Urinary bladder (tissue), 2 donors: ENCODE results near the gene SELENON. TPM values are rescaled to one million over a fixed set of nuclear protein-coding genes. Genes with fewer than 3 reads are reported as not detected.

Experiments used
- polyA plus RNA-seq: library from polyadenylated mRNA; stranded (reverse); fragments of 200-250 nt; gene quantifications from one replicate; pipeline ENCODE4 v1.2.3, GENCODE V29; 2013
- total RNA-seq: library from RNA; depleted of rRNA; stranded (reverse); fragments of >200 nt; gene quantifications from one replicate; pipeline ENCODE4 v1.2.3, GENCODE V29; 2014
- donor health status: healthy.

Gene SELENON
- total and polyA plus RNA-seq, 2 donors, result 24.6 to 64.0 TPM

Other genes with a start within 250 kb of the SELENON start
- gene MAN1C1, start 183.4 kb upstream of the SELENON start, total RNA-seq, result 18.2 TPM
- gene MAN1C1, start 183.4 kb upstream of the SELENON start, polyA plus RNA-seq, result 26.4 TPM
- gene MTFR1L, start 19.8 kb downstream of the SELENON start, total RNA-seq, result 23.7 TPM
- 95.3 TPM for gene MTFR1L, start 19.8 kb downstream of the SELENON start, polyA plus RNA-seq
- 1.4 TPM for gene AUNIP, start 59.3 kb downstream of the SELENON start, total RNA-seq
- 0.11 TPM for gene AUNIP, start 59.3 kb downstream of the SELENON start, polyA plus RNA-seq
- gene PAQR7, start 75.5 kb downstream of the SELENON start, total RNA-seq, result 10.4 TPM
- 13.4 TPM for gene PAQR7, start 75.5 kb downstream of the SELENON start, polyA plus RNA-seq
- gene STMN1, start 106.2 kb downstream of the SELENON start, total RNA-seq, result 67.9 TPM
- gene STMN1, start 106.2 kb downstream of the SELENON start, polyA plus RNA-seq, result 49.4 TPM
- 10.0 TPM for gene PAFAH2, start 197.9 kb downstream of the SELENON start, total RNA-seq
- gene PAFAH2, start 197.9 kb downstream of the SELENON start, polyA plus RNA-seq, result 7.4 TPM
- gene EXTL1, start 221.6 kb downstream of the SELENON start, total RNA-seq, result 2.3 TPM
- 0.58 TPM for gene EXTL1, start 221.6 kb downstream of the SELENON start, polyA plus RNA-seq
- gene SLC30A2, start 245.9 kb downstream of the SELENON start, total RNA-seq, result 1.7 TPM
- 0.24 TPM for gene SLC30A2, start 245.9 kb downstream of the SELENON start, polyA plus RNA-seq